ENCODE results near the gene FAM162A.

DNA sequence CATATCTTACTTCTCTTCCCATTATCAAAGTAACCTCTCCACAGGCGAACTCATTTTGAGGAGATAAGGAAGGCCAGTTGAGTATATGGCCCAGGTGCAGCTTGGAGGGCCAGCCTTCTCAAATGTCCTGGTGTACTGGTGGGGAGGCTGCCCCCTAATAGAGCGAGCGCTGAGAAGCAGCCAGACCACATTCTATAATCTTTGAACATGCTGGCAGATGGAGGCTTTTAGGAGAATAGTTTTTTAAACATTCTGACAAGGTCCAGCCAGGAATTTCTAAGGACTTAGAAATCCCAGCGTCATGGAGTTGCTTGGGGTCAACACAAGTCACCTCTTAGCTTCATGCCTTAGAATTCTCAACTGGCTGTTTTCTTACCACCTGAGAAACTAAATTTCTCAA is 26.1 kb downstream of the FAM162A start:
- TF ChIP-seq, protein P1, sequence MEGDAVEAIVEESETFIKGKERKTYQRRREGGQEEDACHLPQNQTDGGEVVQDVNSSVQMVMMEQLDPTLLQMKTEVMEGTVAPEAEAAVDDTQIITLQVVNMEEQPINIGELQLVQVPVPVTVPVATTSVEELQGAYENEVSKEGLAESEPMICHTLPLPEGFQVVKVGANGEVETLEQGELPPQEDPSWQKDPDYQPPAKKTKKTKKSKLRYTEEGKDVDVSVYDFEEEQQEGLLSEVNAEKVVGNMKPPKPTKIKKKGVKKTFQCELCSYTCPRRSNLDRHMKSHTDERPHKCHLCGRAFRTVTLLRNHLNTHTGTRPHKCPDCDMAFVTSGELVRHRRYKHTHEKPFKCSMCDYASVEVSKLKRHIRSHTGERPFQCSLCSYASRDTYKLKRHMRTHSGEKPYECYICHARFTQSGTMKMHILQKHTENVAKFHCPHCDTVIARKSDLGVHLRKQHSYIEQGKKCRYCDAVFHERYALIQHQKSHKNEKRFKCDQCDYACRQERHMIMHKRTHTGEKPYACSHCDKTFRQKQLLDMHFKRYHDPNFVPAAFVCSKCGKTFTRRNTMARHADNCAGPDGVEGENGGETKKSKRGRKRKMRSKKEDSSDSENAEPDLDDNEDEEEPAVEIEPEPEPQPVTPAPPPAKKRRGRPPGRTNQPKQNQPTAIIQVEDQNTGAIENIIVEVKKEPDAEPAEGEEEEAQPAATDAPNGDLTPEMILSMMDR (IDR thresholded peaks at IDR 0.05): no peak
- TF ChIP-seq POLR2A (IDR thresholded peaks at IDR 0.05): no peak

Data from right lobe of liver (tissue), 4 donors.